Natural killer cell treated with Interleukin-12 subunit alpha and Interleukin-12 subunit beta and Interleukin-15 and Interleukin-18, amount 100 ng/mL, for 72 hours (primary cell): Measurements from ENCODE around the gene ZNHIT2. TPM values are rescaled to one million over a fixed set of nuclear protein-coding genes. Genes with fewer than 3 reads are reported as not detected.
"Not testable (repeated sequence)": the region's sequence is repeated elsewhere in the genome, so short reads cannot be mapped to it uniquely, and the experiment has no call there.

Experiments
- ATAC-seq, 2 donors: fragments of 150-1000 bp; cut with Tn5 transposase in 1 of 2; sonication (Bioruptor Pico), chemical (Tn5 transposase) in 1 of 2; 2 replicates each; pipeline ENCODE4 v1.10.0; 2021
- DNase-seq: peaks from one replicate; pipeline ENCODE4 v3.0.0; 2022; ENCODE audit warnings: low spot score
- H3K27ac Mint-ChIP-seq, 2 donors: 1 replicate in 1 of 2; 2 replicates in 1 of 2; pipeline ENCODE4 v1.8.0; 2022; ENCODE audit warnings: mixed read lengths in 2 of 2, mild to moderate bottlenecking in 1 of 2, moderate library complexity in 1 of 2
- H3K27me3 Mint-ChIP-seq, 2 donors: 1 replicate in 1 of 2; 2 replicates in 1 of 2; pipeline ENCODE4 v1.8.0; 2022; ENCODE audit warnings: mixed read lengths in 2 of 2
- H3K36me3 Mint-ChIP-seq: one replicate; pipeline ENCODE4 v1.8.0; 2022; ENCODE audit warnings: mixed read lengths
- H3K4me1 Mint-ChIP-seq, 2 donors: 1 replicate in 1 of 2; 2 replicates in 1 of 2; pipeline ENCODE4 v1.8.0; 2022; ENCODE audit warnings: low read depth in 2 of 2, mixed read lengths in 2 of 2, mild to moderate bottlenecking in 1 of 2
- H3K4me3 Mint-ChIP-seq: one replicate; pipeline ENCODE4 v1.8.0; 2022; ENCODE audit warnings: mixed read lengths
- H3K9me3 Mint-ChIP-seq: 2 replicates; pipeline ENCODE4 v1.8.0; 2022; ENCODE audit warnings: mixed read lengths
- total RNA-seq, 2 donors: library from RNA; stranded (reverse); gene quantifications; one replicate each; pipeline ENCODE4 v1.2.3, GENCODE V29; 2022

ZNHIT2 gene
- total RNA-seq, 2 donors from 2014 or later: 9.8 to 23.7 TPM

DNA sequence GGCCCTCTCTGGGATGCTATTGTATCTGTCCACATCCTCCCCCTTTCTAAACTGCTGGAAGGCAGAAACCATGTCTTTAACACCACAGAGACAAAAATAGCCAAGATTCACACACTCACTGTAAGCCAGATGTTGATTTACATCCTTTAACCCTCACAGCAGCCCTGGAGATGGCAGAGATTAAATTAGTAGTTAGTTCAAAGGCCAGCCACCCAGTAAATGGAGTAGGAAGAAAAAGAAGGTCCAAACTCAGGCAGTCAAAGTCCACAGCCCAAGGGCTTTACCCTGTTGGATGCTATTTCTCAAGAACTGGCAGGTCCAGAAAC is 2.1 kb upstream of the ZNHIT2 start:
- Mint-ChIP-seq H3K27ac (peak overlapping the region; percentile 95 to 100), H3K4me1 (peaks cover 32 to 44% of the 10 kb centered on the region in 2 donors), H3K36me3 (peaks cover 17% of the 10 kb centered on the region), H3K4me3 (peak overlapping the region; percentile 100), H3K9me3 (no peaks in the 10 kb centered on the region), H3K27me3 (no peaks in the 10 kb centered on the region)
- DNase-seq: no peak
- no peak for ATAC-seq

DNA sequence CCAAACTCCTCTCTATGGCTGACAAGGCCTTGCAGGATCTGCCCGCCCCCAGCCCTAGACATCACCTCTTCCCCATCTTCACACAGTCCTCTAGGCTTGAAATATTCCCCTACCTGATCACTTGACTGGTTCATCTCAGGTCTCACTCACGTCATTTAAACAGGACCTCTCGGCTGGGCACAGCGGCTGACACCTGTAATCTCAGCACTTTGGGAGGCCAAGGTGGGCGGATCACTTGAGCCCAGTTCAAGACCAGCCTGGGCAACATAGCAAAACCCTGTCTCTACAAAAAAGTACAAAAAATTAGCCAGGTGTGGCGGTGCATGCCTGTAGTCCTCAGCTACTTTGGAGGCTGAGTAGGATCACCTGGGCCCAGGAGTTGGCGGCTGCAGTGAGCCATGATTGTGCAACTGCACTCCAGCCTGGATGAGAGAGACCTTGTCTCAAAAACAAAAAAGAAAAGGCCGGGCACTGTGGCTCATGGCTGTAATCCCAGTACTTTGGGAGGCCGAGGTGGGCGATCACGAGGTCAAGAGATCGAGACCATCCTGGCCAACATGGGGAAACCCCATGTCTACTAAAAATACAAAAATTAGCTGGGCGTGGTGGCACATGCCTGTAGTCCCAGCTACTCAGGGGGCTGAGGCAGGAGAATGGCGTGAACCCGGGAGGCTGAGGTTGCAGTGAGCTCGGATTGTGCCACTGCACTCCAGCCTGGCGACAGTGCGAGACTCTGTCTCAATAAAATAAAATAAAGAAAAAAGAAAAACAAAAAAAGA is 1.6 kb upstream of the ZNHIT2 start:
- DNase-seq, H3K27me3 Mint-ChIP-seq, ATAC-seq, H3K9me3 Mint-ChIP-seq: not testable (repeated sequence)
- H3K4me3 Mint-ChIP-seq: peak overlapping the region; percentile 100
- H3K4me1 Mint-ChIP-seq: peaks cover 29 to 39% of the 10 kb centered on the region in 2 donors
- H3K27ac Mint-ChIP-seq: peak overlapping the region; percentile 95 to 100
- H3K36me3 Mint-ChIP-seq: peaks cover 17% of the 10 kb centered on the region

DNA sequence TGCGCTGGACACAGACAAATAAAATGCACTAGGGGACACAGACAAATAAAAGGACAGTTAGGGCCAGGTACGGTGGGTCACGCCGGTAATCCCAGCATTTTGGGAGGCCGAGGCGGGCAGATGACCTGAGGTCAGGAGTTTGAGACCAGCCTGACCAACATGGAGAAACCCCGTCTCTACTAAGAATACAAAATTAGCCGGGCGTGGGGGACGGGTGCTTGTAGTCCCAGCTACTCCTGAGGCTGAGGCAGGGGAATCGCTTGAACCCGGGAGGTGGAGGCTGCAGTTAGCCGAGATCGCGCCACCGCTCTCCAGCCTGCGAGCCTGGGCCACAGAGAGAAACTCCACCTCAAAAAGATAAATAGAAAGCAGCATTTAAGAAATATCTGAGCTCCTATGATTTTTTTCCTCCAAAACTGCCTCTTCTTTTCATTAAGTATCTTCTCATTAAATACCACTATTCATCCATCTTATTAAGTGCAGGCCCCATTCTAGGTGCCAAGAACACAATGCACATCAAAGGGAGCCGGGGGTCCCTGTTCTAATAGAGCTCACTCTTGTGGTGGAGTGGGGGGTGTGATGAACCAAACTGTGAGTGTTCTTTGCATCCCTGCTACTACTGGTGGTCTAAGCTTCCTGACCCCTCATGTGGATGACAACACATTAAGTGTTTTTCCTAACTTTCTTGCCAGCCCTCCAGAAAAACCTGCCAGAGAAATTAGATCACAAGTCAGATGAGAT is 766 bp upstream of the ZNHIT2 start:
- Mint-ChIP-seq H3K36me3 (peaks cover 17% of the 10 kb centered on the region), H3K27me3 (no peaks in the 10 kb centered on the region), H3K27ac (peak overlapping the region; percentile 88 to 95), H3K9me3 (no peaks in the 10 kb centered on the region), H3K4me1 (peaks cover 31 to 41% of the 10 kb centered on the region in 2 donors), H3K4me3 (peak overlapping the region; percentile 86)
- ATAC-seq (no peak), DNase-seq (no peak)

DNA sequence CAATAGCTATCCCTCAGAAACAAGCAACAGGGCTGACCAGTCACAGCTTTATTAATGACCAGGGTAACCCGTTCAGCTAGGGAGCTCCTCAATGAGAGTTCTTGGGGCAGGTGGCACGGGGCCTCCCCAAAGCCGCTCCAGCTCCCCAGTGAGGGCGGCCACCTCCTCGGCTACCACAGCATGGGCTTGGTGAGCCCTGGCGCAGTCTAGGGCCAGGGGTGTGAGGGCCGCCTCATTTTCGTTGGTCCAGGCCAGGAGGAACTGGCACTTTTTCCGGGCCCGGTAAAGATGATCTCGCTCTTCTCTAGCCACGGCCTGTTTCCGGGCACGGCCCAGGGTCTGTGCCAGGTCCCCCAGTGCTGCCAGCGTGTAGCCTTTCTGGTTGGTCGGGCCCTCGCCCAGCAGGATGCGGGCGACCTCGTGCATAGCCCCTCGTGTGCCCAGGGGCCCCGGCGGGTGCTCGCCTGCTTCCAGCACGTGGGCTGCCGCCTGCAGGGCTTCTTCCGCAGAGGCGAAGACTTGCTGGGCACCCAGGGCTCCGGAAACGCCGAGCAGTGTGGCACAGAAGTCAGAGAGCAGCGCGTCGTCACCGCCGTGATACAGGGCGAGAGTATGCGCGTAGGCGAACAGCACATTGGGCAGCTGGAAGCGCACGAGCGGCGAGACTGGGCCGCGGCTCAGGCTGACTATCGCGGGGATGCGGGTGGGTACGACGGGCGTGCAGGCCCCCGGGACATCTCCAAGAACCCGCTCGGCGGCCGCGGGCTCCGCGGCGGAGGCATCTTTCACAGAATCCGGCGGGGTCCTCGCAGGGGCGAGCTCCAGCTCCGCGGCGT is 913 bp downstream of the ZNHIT2 start:
- peak overlapping the region; percentile 71 to 95 for H3K27ac Mint-ChIP-seq
- no peaks in the 10 kb centered on the region for H3K27me3 Mint-ChIP-seq
- DNase-seq (no peak), ATAC-seq (peak; percentile 11 to 42)
- peaks cover 32 to 42% of the 10 kb centered on the region in 2 donors for H3K4me1 Mint-ChIP-seq
- no peaks in the 10 kb centered on the region for H3K9me3 Mint-ChIP-seq
- peak overlapping the region; percentile 86 for H3K4me3 Mint-ChIP-seq
- H3K36me3 Mint-ChIP-seq: peaks cover 14% of the 10 kb centered on the region

DNA sequence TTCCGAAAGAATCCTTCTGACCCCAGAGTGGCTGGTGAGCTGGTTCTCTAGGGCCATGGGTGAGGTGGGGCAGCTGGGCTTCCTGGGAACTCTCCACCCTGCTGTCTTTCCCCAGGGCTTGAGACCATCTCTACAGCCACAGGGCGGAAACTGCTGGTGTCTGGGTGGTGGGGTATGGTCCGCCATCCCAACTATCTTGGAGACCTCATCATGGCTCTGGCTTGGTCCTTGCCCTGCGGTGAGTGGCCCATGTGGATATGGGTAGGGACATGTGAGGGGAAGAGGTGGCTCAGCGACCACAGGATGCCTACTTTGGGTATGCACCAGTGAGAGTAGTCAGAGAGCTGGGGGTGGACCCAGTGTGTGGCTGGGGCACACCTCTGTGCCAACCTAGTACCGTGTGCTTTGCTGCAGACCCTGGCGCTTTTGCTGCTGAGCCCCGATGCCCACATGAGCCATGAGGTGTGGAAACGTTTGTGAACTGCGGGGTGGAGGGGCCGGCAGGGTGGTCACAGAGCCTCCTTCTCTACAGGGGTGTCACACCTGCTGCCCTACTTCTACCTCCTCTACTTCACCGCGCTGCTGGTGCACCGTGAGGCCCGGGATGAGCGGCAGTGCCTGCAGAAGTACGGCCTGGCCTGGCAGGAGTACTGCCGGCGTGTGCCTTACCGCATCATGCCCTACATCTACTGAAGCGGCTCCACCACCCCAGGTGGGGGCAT is 2.0 kb downstream of the ZNHIT2 start:
- peak overlapping the region in 1 of 2 donors; percentile 95 for H3K27ac Mint-ChIP-seq
- H3K36me3 Mint-ChIP-seq: peaks cover 7% of the 10 kb centered on the region
- ATAC-seq (no peak), DNase-seq (no peak)
- H3K27me3 Mint-ChIP-seq: no peaks in the 10 kb centered on the region
- peak overlapping the region; percentile 86 for H3K4me3 Mint-ChIP-seq
- peaks cover 34 to 35% of the 10 kb centered on the region in 2 donors for H3K4me1 Mint-ChIP-seq
- no peaks in the 10 kb centered on the region for H3K9me3 Mint-ChIP-seq

DNA sequence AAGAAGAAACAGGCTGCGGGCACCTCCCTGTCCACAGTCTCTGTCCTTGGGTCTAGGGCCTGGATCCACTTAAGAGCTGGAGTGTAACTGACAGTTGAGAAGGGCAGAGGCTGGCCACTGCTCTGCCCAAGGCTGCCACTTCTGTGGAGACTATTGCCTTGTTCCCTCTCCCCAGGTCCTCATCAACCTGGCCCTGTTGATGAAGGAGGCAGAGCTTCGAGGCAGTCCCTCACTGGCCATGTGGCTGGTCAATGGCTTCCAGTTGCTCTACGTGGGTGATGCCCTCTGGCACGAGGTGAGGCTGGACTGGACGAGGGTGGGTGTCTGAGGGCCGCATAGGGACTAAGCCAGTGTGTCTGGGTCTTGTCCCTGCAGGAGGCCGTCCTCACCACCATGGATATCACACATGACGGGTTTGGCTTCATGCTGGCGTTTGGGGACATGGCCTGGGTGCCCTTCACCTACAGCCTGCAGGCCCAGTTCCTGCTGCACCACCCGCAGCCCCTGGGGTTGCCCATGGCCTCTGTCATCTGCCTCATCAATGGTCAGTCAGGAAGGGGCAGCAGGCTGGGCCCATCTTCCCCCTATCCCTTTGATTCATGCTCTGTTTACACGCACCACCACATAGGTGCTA is 2.8 kb downstream of the ZNHIT2 start:
- peak overlapping the region; percentile 12 for H3K4me3 Mint-ChIP-seq
- ATAC-seq (no peak), DNase-seq (peak; percentile 53)
- H3K36me3 Mint-ChIP-seq: peaks cover 7% of the 10 kb centered on the region
- no peak overlapping the region for H3K27ac Mint-ChIP-seq
- H3K27me3 Mint-ChIP-seq: no peaks in the 10 kb centered on the region
- H3K9me3 Mint-ChIP-seq: no peaks in the 10 kb centered on the region
- H3K4me1 Mint-ChIP-seq: peaks cover 32 to 33% of the 10 kb centered on the region in 2 donors

DNA sequence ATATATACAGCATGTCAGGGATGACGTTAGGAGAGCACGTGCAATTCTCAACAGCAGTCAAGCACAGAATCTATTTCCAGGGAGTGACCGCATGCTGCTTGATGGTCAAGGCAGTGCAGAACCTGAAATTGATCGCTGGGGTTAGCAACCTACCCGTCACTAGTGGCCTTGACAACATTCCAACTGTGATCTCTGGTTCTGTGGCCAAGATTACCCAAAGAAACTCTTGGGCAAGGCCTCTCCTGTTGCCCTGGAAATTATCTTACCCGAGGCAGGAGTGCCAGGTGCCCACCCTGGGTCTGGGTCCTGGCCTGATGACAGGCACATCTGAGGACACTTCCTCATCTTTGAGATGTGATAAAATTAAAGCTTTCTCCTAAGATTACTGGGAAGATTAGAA is 3.7 kb downstream of the ZNHIT2 start:
- no peaks in the 10 kb centered on the region for H3K9me3 Mint-ChIP-seq
- H3K4me3 Mint-ChIP-seq: peak overlapping the region; percentile 97
- DNase-seq (peak; percentile 16), ATAC-seq (no peak)
- H3K36me3 Mint-ChIP-seq: peaks cover 5% of the 10 kb centered on the region
- peaks cover 29 to 32% of the 10 kb centered on the region in 2 donors for H3K4me1 Mint-ChIP-seq
- no peaks in the 10 kb centered on the region for H3K27me3 Mint-ChIP-seq
- H3K27ac Mint-ChIP-seq: peak overlapping the region; percentile 10 to 45

DNA sequence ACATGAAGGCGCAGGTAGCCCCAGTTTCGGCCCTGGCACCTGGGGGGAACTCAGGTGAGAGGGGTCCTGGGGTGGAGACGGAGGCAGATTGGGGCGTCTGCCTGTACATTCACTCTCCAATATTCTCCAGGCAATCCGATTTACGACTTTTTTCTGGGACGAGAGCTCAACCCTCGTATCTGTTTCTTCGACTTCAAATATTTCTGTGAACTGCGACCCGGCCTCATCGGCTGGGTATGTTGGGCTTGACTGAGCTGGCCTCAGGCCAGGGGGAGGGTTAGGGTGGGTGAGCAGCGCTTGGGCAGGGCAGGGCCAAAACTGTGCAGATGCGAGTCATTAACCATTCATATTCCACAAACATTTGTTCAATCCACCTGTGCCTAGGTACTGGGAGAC is 4.1 kb downstream of the ZNHIT2 start:
- Mint-ChIP-seq H3K27me3 (no peaks in the 10 kb centered on the region), H3K4me1 (peaks cover 25 to 30% of the 10 kb centered on the region in 2 donors), H3K27ac (peak overlapping the region; percentile 10 to 45), H3K36me3 (peaks cover under 1% of the 10 kb centered on the region), H3K9me3 (no peaks in the 10 kb centered on the region), H3K4me3 (peak overlapping the region; percentile 97)
- DNase-seq (peak; percentile 22), ATAC-seq (no peak)

DNA sequence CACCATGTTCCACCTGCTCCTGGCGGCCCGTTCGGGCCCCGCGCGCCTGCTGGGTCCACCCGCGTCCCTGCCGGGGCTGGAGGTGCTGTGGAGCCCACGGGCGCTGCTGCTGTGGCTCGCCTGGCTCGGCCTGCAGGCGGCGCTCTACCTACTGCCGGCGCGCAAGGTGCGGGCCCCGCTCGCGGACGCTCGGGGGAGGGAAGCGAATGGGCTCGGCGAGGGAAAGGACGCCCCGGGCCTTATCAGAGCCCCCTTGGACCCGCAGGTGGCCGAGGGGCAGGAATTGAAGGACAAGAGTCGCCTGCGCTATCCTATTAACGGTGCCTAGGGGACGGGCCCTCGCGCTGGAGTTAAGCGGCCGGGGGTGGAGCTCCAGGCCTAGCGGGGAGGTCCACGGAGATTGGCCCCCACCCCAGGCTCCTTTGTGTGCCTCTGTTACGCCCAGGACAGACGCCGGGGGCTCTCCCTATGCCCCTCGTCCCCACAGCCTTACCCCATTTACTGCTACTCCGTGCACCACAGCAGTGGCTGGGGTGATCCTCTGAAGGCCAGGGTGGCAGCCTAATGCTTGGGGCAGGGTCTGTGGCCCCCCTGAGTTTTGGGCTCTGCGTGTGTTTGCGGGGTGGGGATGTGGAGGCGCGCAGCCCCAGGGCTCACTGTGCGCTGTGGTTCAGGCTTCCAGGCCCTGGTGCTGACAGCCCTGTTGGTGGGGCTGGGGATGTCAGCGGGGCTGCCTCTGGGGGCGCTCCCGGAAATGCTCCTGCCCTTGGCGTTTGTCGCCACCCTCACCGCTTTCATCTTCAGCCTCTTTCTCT is 4.7 kb downstream of the ZNHIT2 start:
- H3K4me1 Mint-ChIP-seq: peaks cover 21 to 27% of the 10 kb centered on the region in 2 donors
- H3K36me3 Mint-ChIP-seq: no peaks in the 10 kb centered on the region
- H3K27ac Mint-ChIP-seq: peak overlapping the region; percentile 10 to 45
- ATAC-seq: peak; percentile 61 to 67
- H3K9me3 Mint-ChIP-seq: no peaks in the 10 kb centered on the region
- no peaks in the 10 kb centered on the region for H3K27me3 Mint-ChIP-seq
- DNase-seq: peak; percentile 78
- peak overlapping the region; percentile 97 for H3K4me3 Mint-ChIP-seq

DNA sequence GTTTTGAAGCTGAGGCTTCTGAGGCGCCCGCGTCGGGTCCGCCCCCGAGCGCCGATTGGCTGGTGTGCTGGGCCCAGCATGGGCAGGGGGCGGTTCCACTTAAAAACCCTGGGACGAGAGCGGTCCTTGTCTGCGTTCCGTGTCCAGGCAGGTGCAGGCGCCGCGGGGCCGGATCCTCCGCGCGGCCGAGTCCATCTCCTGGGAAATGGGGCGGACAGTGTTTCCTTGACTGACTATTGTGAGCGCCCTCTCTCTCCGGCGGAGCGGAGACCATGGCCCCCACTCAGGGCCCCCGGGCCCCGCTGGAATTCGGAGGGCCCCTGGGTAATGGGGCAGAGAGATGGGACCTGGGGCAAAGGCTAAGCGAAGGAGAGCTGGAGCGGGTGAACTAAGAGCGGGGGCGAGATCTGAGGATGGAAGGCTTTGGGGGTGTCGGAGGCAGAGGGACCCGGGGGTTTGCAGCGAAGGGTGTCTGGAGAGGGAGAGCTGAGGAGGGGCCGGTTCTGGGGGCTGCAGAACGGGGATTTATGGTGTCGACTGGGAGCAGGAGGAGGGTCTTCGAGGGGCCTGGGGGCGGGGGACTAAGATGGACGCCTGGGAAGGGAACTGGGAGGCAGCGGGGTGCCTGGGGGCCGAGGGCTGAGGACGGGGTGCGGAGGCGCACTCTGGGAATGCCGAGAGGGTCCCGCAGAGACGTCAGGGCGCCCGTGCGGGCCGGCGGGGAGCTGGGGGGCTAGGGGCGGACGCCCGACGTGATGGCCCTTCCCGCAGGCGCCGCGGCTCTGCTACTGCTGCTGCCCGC is 5.6 kb downstream of the ZNHIT2 start, which contains the start of gene TM7SF2:
Gene TM7SF2 (plus strand): TSS at position 129 of the 802 bp plus-strand sequence. CDS start 144 bp downstream, at position 273.
- Mint-ChIP-seq H3K9me3 (no peaks in the 10 kb centered on the region), H3K27ac (peak within 1 kb of the TSS; percentile 73 to 91), H3K27me3 (no peaks in the 10 kb centered on the region), H3K36me3 (no peaks in the 10 kb centered on the region), H3K4me1 (peaks cover 20 to 27% of the 10 kb centered on the region in 2 donors), H3K4me3 (peak within 1 kb of the TSS; percentile 97)
- DNase-seq (peak; percentile 95), ATAC-seq (peak; percentile 86 to 92)

DNA sequence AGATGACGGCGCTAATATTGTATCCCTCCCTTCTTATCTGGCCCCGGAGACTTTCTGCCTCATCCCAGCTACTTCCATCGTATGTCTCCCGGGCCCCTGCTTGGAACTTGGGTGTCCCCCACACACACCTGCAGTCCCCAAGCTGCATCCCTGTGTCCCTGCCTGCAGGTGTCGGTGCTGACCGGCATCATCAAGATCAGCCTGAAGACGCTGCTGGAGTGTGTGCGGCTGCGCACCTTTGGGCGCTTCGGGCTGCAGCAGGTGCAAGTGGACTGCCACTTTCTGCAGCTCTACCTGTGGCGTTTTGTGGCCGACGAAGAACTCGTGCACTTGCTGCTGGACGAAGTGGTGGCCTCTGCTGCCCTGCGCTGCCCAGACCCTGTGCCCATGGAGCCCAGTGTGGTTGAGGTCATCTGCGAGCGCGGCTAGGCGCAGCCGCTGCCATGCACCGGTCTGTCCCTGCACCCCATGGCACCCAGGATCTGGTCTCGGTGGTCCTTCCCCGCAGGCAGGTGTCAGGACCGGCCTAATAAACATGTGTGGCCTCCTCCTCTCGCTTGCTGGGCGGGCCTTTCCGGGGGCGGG is 6.2 kb downstream of the ZNHIT2 start:
- peaks cover 20 to 29% of the 10 kb centered on the region in 2 donors for H3K4me1 Mint-ChIP-seq
- no peaks in the 10 kb centered on the region for H3K27me3 Mint-ChIP-seq
- no peak for ATAC-seq
- DNase-seq: no peak
- H3K27ac Mint-ChIP-seq: peak overlapping the region; percentile 73 to 91
- peak overlapping the region; percentile 97 for H3K4me3 Mint-ChIP-seq
- H3K36me3 Mint-ChIP-seq: no peaks in the 10 kb centered on the region
- no peaks in the 10 kb centered on the region for H3K9me3 Mint-ChIP-seq
